ENCODE data around the gene TMEM215. TPM values are rescaled to one million over a fixed set of nuclear protein-coding genes. Genes with fewer than 3 reads are reported as not detected.

Gene TMEM215
- total RNA-seq, 1 experiment from 2014 or later: 0.28 TPM

- H3K36me3 Mint-ChIP-seq (ENCODE audit: insufficient read depth in 1 of 3, low read depth in 3 of 3): no peaks in the 10 kb centered on the region
- H3K4me2 ChIP-seq (ENCODE audit: insufficient read depth, insufficient read length, low read length): no peak overlapping the region
- no peak overlapping the region for H3K27ac Mint-ChIP-seq
- no peak overlapping the region for H4K91ac ChIP-seq (ENCODE audit: insufficient read length, low read depth, low read length)
- peaks cover 10 to 24% of the 10 kb centered on the region in 2 experiments for H3K4me1 Mint-ChIP-seq
- H3K23ac ChIP-seq (ENCODE audit: insufficient read length, low read depth, low read length): no peak overlapping the region
- no peaks in the 10 kb centered on the region for H3K79me1 ChIP-seq (ENCODE audit: insufficient read depth, low read depth, low read length, poor library complexity, severe bottlenecking)
- no peak overlapping the region for H3K14ac ChIP-seq (ENCODE audit: insufficient read depth, low read length)
- no peaks in the 10 kb centered on the region for H3K9me3 ChIP-seq (ENCODE audit: control insufficient read depth, low read depth, low read length)
- no peaks in the 10 kb centered on the region for H3K79me2 ChIP-seq (ENCODE audit: insufficient read depth, low read length)
- H3T11ph ChIP-seq (ENCODE audit: low read length): no peak overlapping the region
- peaks cover 3 to 7% of the 10 kb centered on the region in 2 experiments; a peak in 4 of 5 replicates for H3K9me3 Mint-ChIP-seq
- no peak overlapping the region for H4K8ac ChIP-seq (replicated peaks; ENCODE audit: insufficient read length, low read depth, low read length)
- H2BK5ac ChIP-seq (ENCODE audit: insufficient read length, low read length): no peak overlapping the region
- H4K5ac ChIP-seq (ENCODE audit: insufficient read length, low read depth, low read length): no peak overlapping the region
- no peak overlapping the region for H3K9ac ChIP-seq (ENCODE audit: extremely low read depth, insufficient read length, low read length)
- no CpG with 5 or more reads among the region's 3 CpGs for WGBS (ENCODE audit: extremely low coverage, insufficient read length, low lambda C conversion rate)
- H3K27ac ChIP-seq (ENCODE audit: insufficient read length, low read depth, low read length): no peak overlapping the region
- no peak overlapping the region for H2BK20ac ChIP-seq (ENCODE audit: low read depth, low read length, poor library complexity, severe bottlenecking)
- TF ChIP-seq, protein P1, sequence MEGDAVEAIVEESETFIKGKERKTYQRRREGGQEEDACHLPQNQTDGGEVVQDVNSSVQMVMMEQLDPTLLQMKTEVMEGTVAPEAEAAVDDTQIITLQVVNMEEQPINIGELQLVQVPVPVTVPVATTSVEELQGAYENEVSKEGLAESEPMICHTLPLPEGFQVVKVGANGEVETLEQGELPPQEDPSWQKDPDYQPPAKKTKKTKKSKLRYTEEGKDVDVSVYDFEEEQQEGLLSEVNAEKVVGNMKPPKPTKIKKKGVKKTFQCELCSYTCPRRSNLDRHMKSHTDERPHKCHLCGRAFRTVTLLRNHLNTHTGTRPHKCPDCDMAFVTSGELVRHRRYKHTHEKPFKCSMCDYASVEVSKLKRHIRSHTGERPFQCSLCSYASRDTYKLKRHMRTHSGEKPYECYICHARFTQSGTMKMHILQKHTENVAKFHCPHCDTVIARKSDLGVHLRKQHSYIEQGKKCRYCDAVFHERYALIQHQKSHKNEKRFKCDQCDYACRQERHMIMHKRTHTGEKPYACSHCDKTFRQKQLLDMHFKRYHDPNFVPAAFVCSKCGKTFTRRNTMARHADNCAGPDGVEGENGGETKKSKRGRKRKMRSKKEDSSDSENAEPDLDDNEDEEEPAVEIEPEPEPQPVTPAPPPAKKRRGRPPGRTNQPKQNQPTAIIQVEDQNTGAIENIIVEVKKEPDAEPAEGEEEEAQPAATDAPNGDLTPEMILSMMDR (conservative IDR thresholded peaks at IDR 0.05): no peak
- H3K27me3 ChIP-seq (ENCODE audit: insufficient read depth, low read length): no peaks in the 10 kb centered on the region
- no peak overlapping the region for H3K18ac ChIP-seq (ENCODE audit: insufficient read length, low read depth, low read length)
- no peak overlapping the region for H3K4me3 Mint-ChIP-seq
- no peak overlapping the region for H2BK15ac ChIP-seq (ENCODE audit: low read depth, low read length)
- no peaks in the 10 kb centered on the region for H3K23me2 ChIP-seq (ENCODE audit: insufficient read length, low read depth, low read length, poor library complexity, severe bottlenecking)
- peaks cover 2% of the 10 kb centered on the region for H3K27me3 Mint-ChIP-seq (ENCODE audit: low read depth)
- no peak overlapping the region for H2AK5ac ChIP-seq (ENCODE audit: insufficient read length, low read length)
- DNase-seq: no peak
- no peaks in the 10 kb centered on the region for H4K20me1 ChIP-seq (ENCODE audit: control insufficient read depth, insufficient read depth, insufficient read length)
- no peak overlapping the region for H2BK12ac ChIP-seq (ENCODE audit: insufficient read length, low read depth, low read length)
- H3K4me1 ChIP-seq (ENCODE audit: insufficient read depth, low read length): no peaks in the 10 kb centered on the region; the same call in 1 of the 2 replicates
- H2BK120ac ChIP-seq (ENCODE audit: low read depth, low read length, poor library complexity, severe bottlenecking): no peak overlapping the region
- H2AFZ ChIP-seq (ENCODE audit: low read length): no peak overlapping the region
- no peak overlapping the region for H3K56ac ChIP-seq (ENCODE audit: insufficient read length, low read depth, low read length)
- H3K4ac ChIP-seq (ENCODE audit: low read depth, low read length): no peak overlapping the region
Observed at GRCh38 chr9:32823101-32823500, 39.8 kb downstream of the TMEM215 start.
